ENCODE results near the gene FTSJ1.

The FTSJ1 gene

DNA sequence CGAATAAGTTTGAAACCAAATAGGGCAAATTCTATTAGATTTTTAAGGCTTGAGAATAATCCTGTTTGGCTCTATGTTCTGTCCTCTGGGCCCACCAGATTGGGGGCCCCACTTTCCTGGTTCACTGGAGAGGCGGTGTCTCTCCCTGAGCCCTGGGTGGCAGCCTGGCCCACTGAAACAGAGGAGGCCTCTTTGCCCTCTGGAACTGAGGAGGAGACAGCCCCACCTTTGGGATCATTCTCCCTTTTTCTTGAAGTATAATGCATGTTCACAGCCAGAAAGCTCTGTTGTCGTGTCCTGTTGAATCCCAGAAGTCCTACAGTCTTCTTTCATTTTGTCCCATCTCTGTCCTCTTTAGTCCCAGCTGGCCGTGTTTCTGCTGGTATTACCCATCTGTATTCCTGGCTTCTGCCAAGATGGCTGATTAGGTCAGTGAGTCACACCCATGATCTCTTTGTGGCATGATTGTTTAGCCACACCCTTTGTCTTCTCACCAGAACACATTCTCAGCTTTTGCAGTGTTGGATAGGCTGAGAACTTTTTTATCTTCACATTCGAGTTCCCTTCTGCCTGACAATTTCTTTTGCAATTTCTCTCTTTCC, 55.5 kb downstream of the FTSJ1 start:
- no peak for DNase-seq

DNA sequence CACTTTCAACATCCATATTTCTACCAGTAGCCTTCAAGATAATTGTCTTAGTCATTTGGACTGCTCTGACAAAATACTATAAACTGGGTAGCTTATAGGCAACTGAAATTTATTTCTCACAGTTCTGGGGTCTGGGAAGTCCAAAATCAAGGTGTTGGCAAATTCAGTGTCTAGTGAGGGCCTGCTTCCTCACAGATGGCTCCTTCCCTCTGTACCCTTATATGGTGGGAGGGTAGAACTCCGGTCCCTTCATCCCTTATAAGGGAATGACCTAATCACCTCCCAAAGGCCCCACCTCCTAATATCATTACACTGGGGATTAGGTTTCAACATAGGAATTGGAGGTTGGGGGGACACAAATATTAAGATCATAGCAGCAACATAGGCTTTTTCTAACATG, 56.2 kb downstream of the FTSJ1 start:
- DNase-seq = no peak

DNA sequence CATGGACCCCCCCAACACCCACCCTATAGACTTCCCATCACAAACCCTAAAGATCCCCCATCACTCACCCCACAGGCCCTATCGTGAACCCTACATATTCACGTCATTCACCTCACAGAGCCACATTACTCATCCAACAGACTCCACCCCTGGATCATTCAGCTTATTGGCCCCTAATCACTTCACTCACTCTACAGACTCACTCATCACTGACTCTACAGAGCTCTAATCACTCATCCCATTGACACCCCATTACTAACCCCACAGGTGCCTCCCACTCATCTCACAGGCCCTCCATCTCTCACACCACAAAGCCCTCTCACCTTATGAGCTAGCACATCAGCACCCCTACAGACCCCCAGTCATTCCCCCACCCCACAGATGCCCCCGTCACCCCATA, 57.2 kb downstream of the FTSJ1 start:
- no peak for DNase-seq
